Activated naive CD4-positive, alpha-beta T cell treated with Interleukin-2 at 50 U/mL for 16 hours (primary cell): ENCODE measurements around the gene SMTNL1.

Experiments
- DNase-seq: peaks from one replicate; pipeline ENCODE4 v3.0.0-alpha.2; 2020

Gene SMTNL1

GRCh38 chr11:57536947-57537619 is at the start of gene SMTNL1:
Gene SMTNL1, plus strand, starts transcription at chr11:57537595. Its CDS starts 5,048 bp downstream, at chr11:57542643.
- no peak for DNase-seq

- DNase-seq = no peak
These were observed 49.3 kb upstream of the SMTNL1 start for GRCh38 chr11:57487920-57488659.

GRCh38 chr11:57490456-57491248 is 46.7 kb upstream of the SMTNL1 start:
- no peak for DNase-seq

GRCh38 chr11:57491371-57492061 is 45.9 kb upstream of the SMTNL1 start:
- DNase-seq = peak; percentile 56

GRCh38 chr11:57493507-57494503 is 43.6 kb upstream of the SMTNL1 start:
- peak; percentile 83 for DNase-seq

GRCh38 chr11:57496109-57496820 is 41.1 kb upstream of the SMTNL1 start:
- DNase-seq = no peak

GRCh38 chr11:57497303-57498247 is 39.8 kb upstream of the SMTNL1 start:
- no peak for DNase-seq

GRCh38 chr11:57498540-57498939 is 38.9 kb upstream of the SMTNL1 start:
- no peak for DNase-seq

GRCh38 chr11:57499413-57499982 is 37.9 kb upstream of the SMTNL1 start:
- DNase-seq = peak; percentile 16

- DNase-seq = no peak
These were observed 37.4 kb upstream of the SMTNL1 start for GRCh38 chr11:57499983-57500461.

GRCh38 chr11:57500515-57500914 is 36.9 kb upstream of the SMTNL1 start:
- DNase-seq = no peak

GRCh38 chr11:57500926-57501325 is 36.5 kb upstream of the SMTNL1 start:
- DNase-seq = no peak

GRCh38 chr11:57501953-57502352 is 35.4 kb upstream of the SMTNL1 start:
- no peak for DNase-seq

GRCh38 chr11:57502376-57502775 is 35.0 kb upstream of the SMTNL1 start:
- no peak for DNase-seq

- no peak for DNase-seq
These were observed 34.5 kb upstream of the SMTNL1 start for GRCh38 chr11:57502870-57503269.

GRCh38 chr11:57504511-57504910 is 32.9 kb upstream of the SMTNL1 start:
- DNase-seq = no peak

- no peak for DNase-seq
These were observed 30.9 kb upstream of the SMTNL1 start for GRCh38 chr11:57506522-57506921.

GRCh38 chr11:57508341-57509170 is 28.8 kb upstream of the SMTNL1 start:
- no peak for DNase-seq
